Aorta (tissue), 5 donors: ENCODE results near the gene ACTR3. TPM values are rescaled to one million over a fixed set of nuclear protein-coding genes. Genes with fewer than 3 reads are reported as not detected.

Experiments used
- ATAC-seq: fragments of 200-7000 bp; cut with Tn5 transposase; one replicate; pipeline ENCODE4 v1.9.1; 2022; ENCODE audit warnings: moderate library complexity; ENCODE audit not compliant: low FRiP score
- DNase-seq, 2 donors: peaks; one replicate each; pipeline ENCODE4 v3.0.0-alpha.2; 2020
- H3K27ac ChIP-seq, 2 donors: one replicate each; pipeline ENCODE4 v1.5.1; 2013; ENCODE audit warnings: low read length in 2 of 2, mild to moderate bottlenecking in 2 of 2, moderate library complexity in 2 of 2, control low read depth in 1 of 2, inconsistent platforms in 1 of 2, low read depth in 1 of 2
- H3K27me3 ChIP-seq, 2 donors: one replicate each; pipeline ENCODE4 v1.6.1; 2013; ENCODE audit warnings: control low read depth in 1 of 2, low read length in 1 of 2, mild to moderate bottlenecking in 1 of 2, moderate library complexity in 1 of 2; ENCODE audit not compliant: insufficient read depth in 2 of 2, control insufficient read depth in 1 of 2
- H3K36me3 ChIP-seq, 2 donors: one replicate each; pipeline ENCODE4 v1.6.1; 2013; ENCODE audit warnings: control low read depth in 1 of 2, low read length in 1 of 2, mild to moderate bottlenecking in 1 of 2; ENCODE audit not compliant: insufficient read depth in 2 of 2, control insufficient read depth in 1 of 2
- H3K4me1 ChIP-seq, 2 donors: one replicate each; pipeline ENCODE4 v1.6.1; 2013; ENCODE audit warnings: low read length in 2 of 2, control low read depth in 1 of 2, mild to moderate bottlenecking in 1 of 2, moderate library complexity in 1 of 2; ENCODE audit not compliant: insufficient read depth in 2 of 2, control insufficient read depth in 1 of 2
- H3K4me3 ChIP-seq, 2 donors: one replicate each; pipeline ENCODE4 v1.5.1; 2013; ENCODE audit warnings: low read length in 2 of 2, control low read depth in 1 of 2, mild to moderate bottlenecking in 1 of 2
- H3K9me3 ChIP-seq: one replicate; pipeline ENCODE4 v1.6.1; 2013; ENCODE audit warnings: mild to moderate bottlenecking, low read length; ENCODE audit not compliant: control insufficient read depth
- WGBS, 2 donors: extraction: QIAGEN DNeasy Blood & Tissue Kit; methylation state at CpG; one replicate each; pipeline ENCODE4 v1.1.7; 2013; 5-methylcytosine and 5-hydroxymethylcytosine counted together
- intact Hi-C, 2 donors: fragments of 100-400 bp; cut with DNase I; formaldehyde crosslinking; loops; one replicate each; pipeline versions ENCODE4 v1.14.2 to v1.15.0; 2022
- polyA plus RNA-seq, 2 donors: library from polyadenylated mRNA; stranded (reverse); fragments of 200-250 nt; gene quantifications; one replicate each; pipeline ENCODE4 v1.2.3, GENCODE V29; 2013
- total RNA-seq, 2 donors: library from RNA; stranded (reverse); fragmentation: NEBNext Ultra II Directional; extraction: Animal tissue kit (Norgen Biotek cat#: 25700); gene quantifications; one replicate each; pipeline ENCODE4 v1.2.1, GENCODE V29; 2021
- donor health status: healthy with polysubstance abuse.
- donor health status: Bipolar disorder and iron deficiency.
- donor health status: DM: no; HTN: no; CAD: no.
- donor health status: DM: no; HTN: no; CAD: no.
- donor health status: DM: yes; HTN: yes; CAD: no.

The ACTR3 gene
- total and polyA plus RNA-seq, 4 donors: 66.3 to 318 (median 174) TPM

DNA sequence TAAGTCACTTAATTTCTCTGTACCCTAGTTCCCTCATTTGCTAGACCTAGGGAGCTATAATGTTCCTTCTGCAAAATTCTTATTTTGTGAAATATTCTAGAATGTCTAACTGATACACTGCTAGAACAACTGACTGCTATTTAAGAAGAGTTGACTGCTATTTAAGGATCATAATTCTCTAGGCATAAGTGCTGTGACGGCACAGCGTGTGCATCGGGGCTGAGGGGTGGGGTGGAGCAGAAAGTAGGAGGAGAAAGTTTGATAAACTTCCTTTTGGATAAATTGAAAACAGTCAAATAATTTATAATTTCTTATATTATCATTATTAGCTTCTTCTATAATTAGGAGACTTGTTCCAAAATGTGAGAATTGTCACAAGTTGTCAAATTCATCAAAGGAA lies 10.4 kb upstream of the ACTR3 start:
- Histone ChIP-seq H3K36me3 (no peaks in the 10 kb centered on the region), H3K27ac (no peak overlapping the region), H3K4me3 (no peak overlapping the region), H3K4me1 (peaks cover 0 to 2% of the 10 kb centered on the region in 2 donors), H3K9me3 (no peaks in the 10 kb centered on the region), H3K27me3 (no peaks in the 10 kb centered on the region)
- no peak for DNase-seq
- ATAC-seq: no peak
- intact Hi-C loops: no loop called here
- WGBS, 2 donors: 81 to 85% methylated on average over 3 of the region's 3 CpGs

DNA sequence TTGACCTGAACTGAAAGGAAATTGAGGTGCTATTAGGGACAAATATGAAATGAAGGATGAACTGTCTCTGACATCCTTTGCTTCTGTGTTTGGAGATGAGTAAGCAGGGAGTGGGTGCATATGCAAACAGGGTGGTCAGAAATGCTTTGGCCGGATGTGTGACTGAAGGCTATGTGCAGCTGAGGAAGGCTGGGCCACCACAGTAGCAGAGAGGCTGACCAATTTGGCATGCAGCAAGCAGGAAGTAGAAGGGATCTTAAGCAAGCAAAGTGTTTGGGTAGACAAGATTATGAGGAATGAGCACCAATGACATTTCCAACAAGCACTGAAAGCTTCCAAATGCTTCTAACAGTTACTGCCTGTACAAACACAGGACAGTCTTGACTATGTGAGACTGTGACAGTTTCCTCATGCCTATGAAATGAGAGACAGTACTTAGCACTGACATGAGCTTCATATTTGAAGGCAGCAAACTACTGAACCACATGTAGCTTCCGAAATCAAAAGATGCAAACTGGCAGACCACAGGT lies 3.3 kb upstream of the ACTR3 start:
- intact Hi-C loops: loop anchor here (5.0 to 10.0 kb wide), 2 partner anchors 129 to 658 kb away; partner anchors contain the start of gene SLC35F5 (in 1 of the 2)
- no peaks in the 10 kb centered on the region for H3K27me3 ChIP-seq
- no peak overlapping the region for H3K4me3 ChIP-seq
- H3K9me3 ChIP-seq: no peaks in the 10 kb centered on the region
- H3K36me3 ChIP-seq: no peaks in the 10 kb centered on the region
- WGBS, 2 donors: 77 to 80% methylated on average over 2 of the region's 2 CpGs
- ATAC-seq: no peak
- peak in 1 of 2 donors; percentile 79 for DNase-seq
- H3K4me1 ChIP-seq: peaks cover 0 to 4% of the 10 kb centered on the region in 2 donors
- no peak overlapping the region for H3K27ac ChIP-seq

DNA sequence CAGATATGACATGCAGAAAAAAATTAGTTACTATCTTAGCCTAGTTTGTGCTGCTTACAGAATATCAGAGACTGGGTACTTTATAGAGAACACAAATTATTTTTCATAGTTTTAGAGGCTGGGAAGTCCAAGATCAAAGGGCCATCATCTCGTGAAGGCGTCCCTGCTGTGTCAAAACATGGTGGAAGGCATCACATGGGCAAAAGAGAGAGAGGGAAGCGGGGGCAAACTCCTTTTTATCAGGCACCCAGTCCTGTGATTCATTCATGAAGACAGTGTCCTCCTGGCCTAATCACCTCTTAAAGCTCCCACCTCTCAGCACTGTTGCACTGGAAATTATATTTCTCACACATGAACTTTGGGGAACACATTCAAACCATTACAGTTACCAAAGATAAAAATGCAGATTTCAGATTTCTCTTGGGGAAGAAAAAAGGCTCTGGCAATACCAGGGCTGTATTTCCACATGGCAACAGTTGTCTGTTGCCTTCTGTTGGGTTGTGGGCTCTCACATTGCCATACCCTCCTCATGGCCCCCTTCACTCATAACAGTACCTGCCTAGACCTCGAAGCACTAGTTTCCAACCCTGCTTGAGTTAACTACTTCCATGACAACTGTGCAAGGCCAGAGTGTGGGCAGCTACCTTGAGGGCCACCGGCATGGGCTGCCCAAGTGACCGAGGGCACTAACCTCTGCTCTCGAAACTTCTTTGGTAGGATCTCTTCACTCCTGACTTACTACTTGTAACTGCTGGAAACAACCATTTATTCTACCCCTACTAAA lies 2.7 kb upstream of the ACTR3 start:
- DNase-seq: no peak
- Histone ChIP-seq H3K27me3 (no peaks in the 10 kb centered on the region), H3K4me3 (no peak overlapping the region), H3K4me1 (peaks cover 0 to 4% of the 10 kb centered on the region in 2 donors), H3K27ac (no peak overlapping the region), H3K9me3 (no peaks in the 10 kb centered on the region), H3K36me3 (no peaks in the 10 kb centered on the region)
- intact Hi-C loops: loop anchor here (5.0 to 10.0 kb wide), 2 partner anchors 130 to 658 kb away; partner anchors contain the start of gene SLC35F5 (in 1 of the 2)
- 91 to 92% methylated on average over 7 of the region's 7 CpGs for WGBS, 2 donors
- no peak for ATAC-seq

DNA sequence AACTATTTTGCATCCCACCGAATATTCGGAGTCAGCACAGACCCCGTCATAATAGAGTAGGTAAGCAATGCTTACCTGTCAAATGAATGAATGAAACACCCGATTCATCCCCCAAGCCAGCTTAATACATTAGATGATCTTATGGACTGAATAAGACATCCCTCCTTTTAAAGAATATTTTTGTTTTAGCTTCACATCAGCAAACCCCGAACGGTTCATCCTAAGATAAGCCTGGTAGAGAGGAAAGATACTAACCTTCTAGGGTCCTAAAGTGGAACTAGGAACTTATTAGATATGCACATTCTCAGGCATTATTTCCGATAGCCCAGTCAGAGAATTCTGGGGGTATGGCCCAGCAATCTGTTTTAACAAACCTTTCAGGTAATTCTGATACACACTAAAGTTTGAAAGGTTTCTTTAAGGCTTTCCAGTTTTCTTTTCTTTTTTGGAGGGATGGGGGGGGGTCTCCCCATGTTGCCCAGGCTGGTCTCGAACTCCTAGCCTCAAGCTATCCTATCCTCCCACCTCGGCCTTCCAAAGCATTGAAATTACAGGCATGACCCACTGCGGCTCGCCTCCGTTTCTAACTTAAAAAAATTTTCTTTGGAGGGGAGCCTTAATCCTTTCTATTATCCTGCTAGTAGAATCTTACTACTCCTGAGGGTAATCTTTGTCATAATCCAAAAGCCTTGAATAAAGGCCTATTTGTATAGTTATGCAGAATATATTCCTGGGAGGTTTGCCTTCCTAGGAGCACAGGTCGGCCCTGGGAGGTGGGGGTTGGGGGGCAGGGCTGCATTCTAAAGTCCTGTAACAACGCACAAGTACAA lies 1.0 kb upstream of the ACTR3 start:
- no peak for ATAC-seq
- intact Hi-C loops: loop anchor here (5.0 to 10.0 kb wide), 2 partner anchors 132 to 656 kb away; partner anchors contain the start of gene SLC35F5 (in 1 of the 2)
- 30 to 36% methylated on average over 14 of the region's 14 CpGs for WGBS, 2 donors

GRCh38 chr2:113890253-113891235 lies 655 bp downstream of the ACTR3 start:
- peak overlapping the region; percentile 86 to 98 for H3K4me3 ChIP-seq
- no peaks in the 10 kb centered on the region for H3K36me3 ChIP-seq
- peak overlapping the region; percentile 96 to 97 for H3K27ac ChIP-seq
- intact Hi-C loops: loop anchor here in 1 of 2 donors (2.0 to 10.0 kb wide), 3 partner anchors 54 to 534 kb away; partner anchors contain the start of gene SLC35F5
- no peaks in the 10 kb centered on the region for H3K9me3 ChIP-seq
- DNase-seq (peak; percentile 77 to 83), ATAC-seq (peak; percentile 58)
- 0% methylated on average over 35 to 57 of the region's 57 CpGs for WGBS, 2 donors
- peaks cover 1 to 4% of the 10 kb centered on the region in 2 donors for H3K4me1 ChIP-seq
- H3K27me3 ChIP-seq: no peaks in the 10 kb centered on the region

More for the DNA sequence above, 1.0 kb upstream of the ACTR3 start:
- Histone ChIP-seq H3K27me3 (no peaks in the 10 kb centered on the region), H3K36me3 (no peaks in the 10 kb centered on the region), H3K4me3 (peak overlapping the region; percentile 58 to 90), H3K27ac (peak overlapping the region; percentile 34 to 44), H3K9me3 (no peaks in the 10 kb centered on the region), H3K4me1 (peaks cover 0 to 4% of the 10 kb centered on the region in 2 donors)
- no peak for DNase-seq

DNA sequence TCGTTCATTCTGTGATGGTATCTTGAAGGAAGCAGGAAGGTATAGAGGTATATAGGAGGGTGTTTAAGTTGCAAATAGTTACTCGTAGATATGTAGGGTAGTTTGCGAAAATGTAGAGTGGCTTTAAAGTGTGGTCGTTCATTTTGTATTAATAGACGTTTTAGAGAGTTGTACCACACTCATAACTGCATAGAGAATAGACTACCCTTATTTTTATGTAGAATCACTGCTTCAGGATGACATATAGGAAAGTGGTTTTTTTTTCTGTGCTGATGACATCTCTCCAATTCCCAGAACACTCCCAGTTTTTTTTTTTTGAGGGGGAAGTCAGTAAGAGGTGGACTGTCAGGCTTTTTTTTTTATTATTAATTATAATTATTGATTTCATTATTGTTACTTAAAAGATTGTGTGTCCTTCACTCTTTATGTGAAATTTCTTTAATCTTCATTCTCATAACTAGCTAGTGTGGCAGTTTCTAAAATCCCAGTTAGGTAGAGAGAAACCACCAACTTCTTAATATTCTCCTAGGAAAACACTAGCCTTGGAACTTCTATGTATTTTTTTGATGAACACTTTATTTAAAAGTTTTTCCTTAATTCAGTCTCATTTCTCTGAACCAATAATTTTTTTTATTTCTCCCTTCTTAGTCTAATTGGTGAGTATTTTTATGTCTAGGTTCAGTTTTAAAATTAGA lies 1.5 kb downstream of the ACTR3 start:
- intact Hi-C loops: loop anchor here in 1 of 2 donors (2.0 to 10.0 kb wide), 3 partner anchors 53 to 533 kb away; partner anchors contain the start of gene SLC35F5
- H3K4me3 ChIP-seq: peak overlapping the region; percentile 86 to 98
- 0 to 1% methylated on average over 5 of the region's 5 CpGs for WGBS, 2 donors
- DNase-seq (no peak), ATAC-seq (no peak)
- peak overlapping the region in 1 of 2 donors; percentile 96 for H3K27ac ChIP-seq
- no peaks in the 10 kb centered on the region for H3K9me3 ChIP-seq
- H3K4me1 ChIP-seq: peaks cover 1 to 7% of the 10 kb centered on the region in 2 donors
- H3K27me3 ChIP-seq: no peaks in the 10 kb centered on the region
- H3K36me3 ChIP-seq: no peaks in the 10 kb centered on the region

DNA sequence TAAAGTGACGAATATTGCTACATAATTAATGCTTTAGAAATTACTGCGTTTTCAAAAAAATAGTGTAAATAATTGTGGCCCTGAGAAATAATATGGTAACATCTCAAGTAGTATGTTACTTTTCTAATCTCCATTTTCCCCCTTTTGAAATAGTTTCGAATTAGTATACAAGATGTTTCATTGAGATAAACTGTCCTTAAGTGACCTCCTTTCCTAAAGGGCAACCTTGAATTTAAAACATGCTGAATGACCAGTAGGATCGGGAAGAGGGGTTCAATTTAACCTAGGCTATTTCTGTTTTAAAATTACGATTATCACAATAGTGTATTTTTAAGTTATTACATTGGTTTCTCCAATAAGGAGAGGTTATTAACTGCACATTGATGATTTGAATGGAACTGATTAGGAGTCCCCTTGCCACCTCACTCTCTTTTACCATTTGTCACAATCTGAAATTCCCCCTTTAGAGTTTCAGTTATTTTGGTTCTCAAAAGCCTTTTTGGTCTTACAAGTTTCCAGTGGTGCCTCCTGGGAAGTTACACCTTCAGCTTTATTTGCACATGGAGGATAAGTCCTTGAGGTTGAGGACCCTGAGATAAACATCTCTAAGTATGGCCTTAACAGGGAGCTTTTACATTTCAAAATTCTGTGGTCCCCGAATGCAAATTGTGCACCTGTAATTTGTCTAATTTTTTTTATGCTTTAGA lies 2.3 kb downstream of the ACTR3 start:
- H3K4me3 ChIP-seq: peak overlapping the region in 1 of 2 donors; percentile 98
- 16 to 20% methylated on average over 6 of the region's 6 CpGs for WGBS, 2 donors
- intact Hi-C loops: loop anchor here in 1 of 2 donors (10.0 kb wide), 2 partner anchors 53 to 533 kb away; no protein-coding TSS in a partner anchor

More for the DNA sequence above, 2.3 kb downstream of the ACTR3 start:
- Histone ChIP-seq H3K36me3 (no peaks in the 10 kb centered on the region), H3K27me3 (no peaks in the 10 kb centered on the region), H3K4me1 (peaks cover 1 to 12% of the 10 kb centered on the region in 2 donors), H3K9me3 (no peaks in the 10 kb centered on the region), H3K27ac (peak overlapping the region in 1 of 2 donors; percentile 49)
- ATAC-seq (no peak), DNase-seq (no peak)
